Fibroblast of lung (primary cell): Measurements from ENCODE around the gene TNFSF8.

Experiments
- EZH2 ChIP-seq: IDR thresholded peaks from 2 replicates; pipeline ENCODE4 v1.5.1; 2012; ENCODE audit warnings: low read length, control low read depth, mild to moderate bottlenecking; ENCODE audit errors: missing control alignments
- TF ChIP-seq, protein P1 (sequence below), 2 donors: IDR thresholded peaks in 1 of 2; conservative IDR thresholded peaks in 1 of 2; 1 replicate in 1 of 2; 2 replicates in 1 of 2; pipeline ENCODE4 v1.5.1; 2011 to 2012; ENCODE audit warnings: low read length in 2 of 2, control low read depth in 1 of 2, inconsistent platforms in 1 of 2, low read depth in 1 of 2, mild to moderate bottlenecking in 1 of 2

DNA sequence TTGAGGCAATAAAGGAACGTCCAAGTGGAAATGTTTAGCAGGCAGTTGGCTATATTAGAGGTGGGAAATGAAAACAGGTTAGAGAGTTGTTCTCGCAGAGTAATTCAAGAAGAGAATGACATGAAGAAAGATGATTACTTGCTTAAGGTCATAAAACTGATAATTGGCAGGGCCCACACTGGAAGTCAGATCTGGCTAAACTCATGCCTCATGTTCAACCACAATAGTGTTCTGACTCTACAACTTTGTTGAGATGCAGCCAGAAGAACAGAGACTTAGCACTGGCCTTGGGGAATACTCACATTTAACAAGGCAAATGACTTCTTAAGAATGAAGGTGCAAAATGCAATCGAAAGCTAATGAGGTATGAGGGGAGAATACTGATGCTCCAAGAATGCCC, 27.2 kb upstream of the TNFSF8 start:
- TF ChIP-seq, protein P1, sequence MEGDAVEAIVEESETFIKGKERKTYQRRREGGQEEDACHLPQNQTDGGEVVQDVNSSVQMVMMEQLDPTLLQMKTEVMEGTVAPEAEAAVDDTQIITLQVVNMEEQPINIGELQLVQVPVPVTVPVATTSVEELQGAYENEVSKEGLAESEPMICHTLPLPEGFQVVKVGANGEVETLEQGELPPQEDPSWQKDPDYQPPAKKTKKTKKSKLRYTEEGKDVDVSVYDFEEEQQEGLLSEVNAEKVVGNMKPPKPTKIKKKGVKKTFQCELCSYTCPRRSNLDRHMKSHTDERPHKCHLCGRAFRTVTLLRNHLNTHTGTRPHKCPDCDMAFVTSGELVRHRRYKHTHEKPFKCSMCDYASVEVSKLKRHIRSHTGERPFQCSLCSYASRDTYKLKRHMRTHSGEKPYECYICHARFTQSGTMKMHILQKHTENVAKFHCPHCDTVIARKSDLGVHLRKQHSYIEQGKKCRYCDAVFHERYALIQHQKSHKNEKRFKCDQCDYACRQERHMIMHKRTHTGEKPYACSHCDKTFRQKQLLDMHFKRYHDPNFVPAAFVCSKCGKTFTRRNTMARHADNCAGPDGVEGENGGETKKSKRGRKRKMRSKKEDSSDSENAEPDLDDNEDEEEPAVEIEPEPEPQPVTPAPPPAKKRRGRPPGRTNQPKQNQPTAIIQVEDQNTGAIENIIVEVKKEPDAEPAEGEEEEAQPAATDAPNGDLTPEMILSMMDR (conservative IDR thresholded peaks at IDR 0.05 in 1 of 2, IDR thresholded peaks at IDR 0.05 in 1 of 2; ENCODE audit: low read depth in 1 of 2, low read length in 2 of 2), result no peak
- no peak for TF ChIP-seq EZH2
